ENCODE results near the gene NR3C1. TPM values are rescaled to one million over a fixed set of nuclear protein-coding genes. Genes with fewer than 3 reads are reported as not detected.

Gene NR3C1
- total and polyA plus RNA-seq, 8 donors, result 59.2 to 98.0 (median 66.6) TPM

DNA sequence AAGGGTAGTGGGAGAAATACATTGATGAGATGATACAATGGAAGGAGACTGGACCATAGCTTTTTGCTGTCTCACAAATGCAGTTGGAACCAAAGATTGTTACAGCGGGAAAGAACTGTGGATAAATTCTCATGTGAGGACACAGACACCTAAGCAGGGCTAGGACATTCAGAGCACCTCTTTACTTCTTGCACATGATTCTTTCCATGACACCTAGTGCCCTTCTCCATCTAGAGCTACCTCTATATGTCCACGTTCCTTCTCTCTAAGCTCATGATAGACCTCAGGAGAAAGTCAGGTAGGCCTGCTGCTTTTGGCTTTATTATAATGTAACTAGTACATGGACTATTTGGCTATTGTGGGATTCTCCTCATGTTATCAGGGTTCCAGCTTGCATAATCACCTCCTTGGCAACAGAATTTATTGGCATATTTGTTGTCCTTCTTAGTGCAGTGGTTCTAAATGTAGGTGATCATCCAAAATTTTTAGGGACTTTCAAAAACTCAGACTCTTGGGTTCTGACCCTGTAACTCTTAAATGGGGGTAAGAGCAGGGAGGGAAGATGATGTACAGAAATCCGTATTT, 27.2 kb downstream of the NR3C1 start:
- ATAC-seq, result no peak
- Histone ChIP-seq H3K27me3 (no peaks in the 10 kb centered on the region), H3K36me3 (no peaks in the 10 kb centered on the region), H3K4me3 (no peak overlapping the region), H3K9me3 (no peaks in the 10 kb centered on the region), H3K4me1 (peaks cover 0 to 37% of the 10 kb centered on the region in 2 donors), H3K27ac (no peak overlapping the region)
- intact Hi-C loops (cut with DNase I), result no loop called here
- no peak for DNase-seq
- TF ChIP-seq, protein P1, sequence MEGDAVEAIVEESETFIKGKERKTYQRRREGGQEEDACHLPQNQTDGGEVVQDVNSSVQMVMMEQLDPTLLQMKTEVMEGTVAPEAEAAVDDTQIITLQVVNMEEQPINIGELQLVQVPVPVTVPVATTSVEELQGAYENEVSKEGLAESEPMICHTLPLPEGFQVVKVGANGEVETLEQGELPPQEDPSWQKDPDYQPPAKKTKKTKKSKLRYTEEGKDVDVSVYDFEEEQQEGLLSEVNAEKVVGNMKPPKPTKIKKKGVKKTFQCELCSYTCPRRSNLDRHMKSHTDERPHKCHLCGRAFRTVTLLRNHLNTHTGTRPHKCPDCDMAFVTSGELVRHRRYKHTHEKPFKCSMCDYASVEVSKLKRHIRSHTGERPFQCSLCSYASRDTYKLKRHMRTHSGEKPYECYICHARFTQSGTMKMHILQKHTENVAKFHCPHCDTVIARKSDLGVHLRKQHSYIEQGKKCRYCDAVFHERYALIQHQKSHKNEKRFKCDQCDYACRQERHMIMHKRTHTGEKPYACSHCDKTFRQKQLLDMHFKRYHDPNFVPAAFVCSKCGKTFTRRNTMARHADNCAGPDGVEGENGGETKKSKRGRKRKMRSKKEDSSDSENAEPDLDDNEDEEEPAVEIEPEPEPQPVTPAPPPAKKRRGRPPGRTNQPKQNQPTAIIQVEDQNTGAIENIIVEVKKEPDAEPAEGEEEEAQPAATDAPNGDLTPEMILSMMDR (IDR thresholded peaks at IDR 0.05), result no peak

DNA sequence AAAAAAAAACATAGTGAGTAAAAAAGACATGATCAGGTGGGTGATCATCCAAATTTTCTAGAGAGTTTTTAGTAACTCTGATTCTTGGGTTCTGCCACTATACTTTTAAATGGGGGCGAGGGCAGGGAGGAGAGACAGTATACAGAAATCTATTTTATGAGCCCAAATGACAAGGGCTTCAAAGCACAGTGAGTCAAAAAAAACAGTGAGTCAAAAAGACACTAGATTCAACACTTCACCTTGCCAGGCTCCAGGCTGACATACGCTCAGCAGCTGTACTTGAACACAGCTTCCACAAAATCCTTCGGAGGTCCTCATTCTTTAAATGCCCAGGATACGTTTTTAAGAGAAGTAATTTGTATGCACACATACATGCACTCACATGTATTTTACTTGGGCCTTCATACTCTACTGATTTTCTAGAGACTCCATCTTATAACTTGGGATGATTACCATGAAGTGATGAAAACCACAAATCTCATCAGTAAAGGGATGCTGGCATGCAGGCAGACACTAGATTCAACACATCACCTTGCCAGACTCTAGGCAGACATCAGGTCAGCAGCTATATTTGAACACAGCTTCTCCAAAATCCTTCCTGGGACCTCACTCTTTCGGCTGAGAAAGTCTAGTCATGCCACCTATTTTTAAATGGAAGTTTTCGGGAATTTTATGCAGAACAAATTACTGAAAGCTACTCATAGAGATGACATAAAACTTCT, 28.8 kb downstream of the NR3C1 start:
- no peak for DNase-seq
- intact Hi-C loops (cut with DNase I), result no loop called here
- no peaks in the 10 kb centered on the region for H3K36me3 ChIP-seq
- no peak for ATAC-seq
- H3K27me3 ChIP-seq, result no peaks in the 10 kb centered on the region
- peaks cover 0 to 38% of the 10 kb centered on the region in 2 donors for H3K4me1 ChIP-seq
- H3K27ac ChIP-seq, result no peak overlapping the region
- H3K9me3 ChIP-seq, result no peaks in the 10 kb centered on the region
- H3K4me3 ChIP-seq, result no peak overlapping the region
- TF ChIP-seq, protein P1 (IDR thresholded peaks at IDR 0.05), result no peak

DNA sequence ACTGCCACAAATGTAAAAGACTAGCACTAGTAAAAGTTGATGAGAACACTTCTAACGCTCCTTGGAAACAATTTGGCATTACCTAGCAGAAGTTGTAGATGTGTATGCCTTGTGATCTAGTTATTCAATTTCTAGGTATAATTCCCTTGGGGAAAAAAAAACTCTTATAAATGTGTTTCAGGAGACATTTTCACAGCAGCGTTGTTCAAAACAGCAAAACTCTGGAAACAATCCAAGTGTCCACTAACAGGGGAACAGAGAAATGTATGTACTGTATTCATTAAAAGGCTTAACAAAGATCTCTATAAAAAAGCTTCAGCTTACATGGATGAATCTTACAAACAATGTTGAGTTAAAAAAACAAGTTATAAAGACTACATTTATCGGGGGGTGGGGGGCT, 30.4 kb downstream of the NR3C1 start:
- intact Hi-C loops (cut with DNase I), result no loop called here
- DNase-seq, result no peak
- Histone ChIP-seq H3K9me3 (no peaks in the 10 kb centered on the region), H3K27me3 (no peaks in the 10 kb centered on the region), H3K4me1 (peaks cover 0 to 38% of the 10 kb centered on the region in 2 donors), H3K36me3 (no peaks in the 10 kb centered on the region), H3K27ac (no peak overlapping the region), H3K4me3 (no peak overlapping the region)
- TF ChIP-seq, protein P1 (IDR thresholded peaks at IDR 0.05), result no peak
- no peak for ATAC-seq

DNA sequence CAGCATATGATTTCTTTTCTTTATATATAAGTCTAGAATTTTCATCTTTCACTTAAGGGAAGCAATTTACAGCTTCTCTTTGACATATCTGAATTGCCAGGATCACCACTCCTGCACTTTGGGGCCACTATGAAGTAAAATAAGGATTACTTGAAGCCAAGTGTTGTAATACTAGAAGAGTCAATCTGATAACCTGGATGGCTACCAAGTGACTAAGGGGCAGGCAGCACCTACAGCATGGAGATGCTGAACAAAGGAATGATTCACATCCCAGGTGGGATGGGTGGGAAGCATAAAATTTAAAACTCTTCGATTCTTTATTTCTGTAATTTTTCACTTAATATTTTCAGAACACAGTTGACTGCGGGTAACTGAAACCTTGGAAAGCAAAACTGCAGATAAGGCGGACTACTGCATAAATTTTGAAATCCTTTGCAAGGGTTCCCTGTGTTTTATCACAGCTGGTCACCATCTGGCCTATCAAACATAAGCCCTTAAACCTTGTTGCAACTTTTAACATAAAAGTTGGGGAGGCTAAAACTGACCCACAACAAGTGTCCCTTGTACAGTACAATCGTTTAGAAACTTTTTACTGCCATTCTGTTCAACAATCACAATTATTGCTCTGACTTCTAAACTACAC, 31.2 kb downstream of the NR3C1 start:
- Histone ChIP-seq H3K9me3 (no peaks in the 10 kb centered on the region), H3K27me3 (no peaks in the 10 kb centered on the region), H3K36me3 (no peaks in the 10 kb centered on the region), H3K4me1 (peaks cover 0 to 31% of the 10 kb centered on the region in 2 donors), H3K27ac (no peak overlapping the region), H3K4me3 (no peak overlapping the region)
- ATAC-seq, result no peak
- peak in 1 of 4 donors; percentile 22 for DNase-seq
- intact Hi-C loops (cut with DNase I), result no loop called here
- TF ChIP-seq, protein P1 (IDR thresholded peaks at IDR 0.05), result no peak

DNA sequence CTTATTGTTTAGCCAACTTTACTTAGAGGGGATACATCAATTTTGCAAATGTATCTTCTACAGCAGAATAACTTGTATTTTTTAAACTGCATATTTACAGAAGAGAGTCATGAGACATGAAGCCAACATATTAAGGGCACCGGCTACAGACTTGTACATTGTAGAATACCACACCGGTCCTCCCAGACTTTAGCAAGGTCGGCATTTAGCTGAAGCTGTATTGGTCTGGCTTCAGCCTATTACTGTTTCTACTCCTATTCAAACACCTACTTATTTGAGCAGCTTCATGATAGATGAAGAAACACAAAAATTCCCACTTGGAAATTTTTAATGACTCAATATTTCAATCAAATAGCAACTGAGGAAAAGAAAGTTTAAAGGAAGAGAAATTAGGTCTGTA, 33.0 kb downstream of the NR3C1 start:
- TF ChIP-seq, protein P1 (IDR thresholded peaks at IDR 0.05), result no peak

More for the DNA sequence above, 33.0 kb downstream of the NR3C1 start:
- ATAC-seq (no peak), DNase-seq (no peak)
- no peak overlapping the region for H3K4me3 ChIP-seq
- H3K9me3 ChIP-seq, result no peaks in the 10 kb centered on the region
- peaks cover 0 to 30% of the 10 kb centered on the region in 2 donors for H3K4me1 ChIP-seq
- no peak overlapping the region for H3K27ac ChIP-seq
- intact Hi-C loops (cut with DNase I), result no loop called here
- no peaks in the 10 kb centered on the region for H3K36me3 ChIP-seq
- no peaks in the 10 kb centered on the region for H3K27me3 ChIP-seq

Data from left lung (tissue), 10 donors.